Panc1 (cell line): ENCODE measurements around the gene MTM1.

Experiments
- CTCF ChIP-seq: fragments of 450-650 bp; IDR thresholded peaks from 2 replicates; pipeline ENCODE4 v1.5.1; 2017; ENCODE audit warnings: mild to moderate bottlenecking
- TF ChIP-seq, protein P1 (sequence below), 2 experiments: IDR thresholded peaks; 2 replicates each; pipeline ENCODE4 v1.6.1; 2011 to 2012; ENCODE audit warnings: low read depth in 2 of 2, control low read depth in 1 of 2, low read length in 1 of 2, mild to moderate bottlenecking in 1 of 2, moderate library complexity in 1 of 2; ENCODE audit not compliant: insufficient read depth in 1 of 2

GRCh38 chrX:150663073-150663472, 94.7 kb downstream of the MTM1 start:
- no peak for TF ChIP-seq CTCF
- TF ChIP-seq, protein P1, sequence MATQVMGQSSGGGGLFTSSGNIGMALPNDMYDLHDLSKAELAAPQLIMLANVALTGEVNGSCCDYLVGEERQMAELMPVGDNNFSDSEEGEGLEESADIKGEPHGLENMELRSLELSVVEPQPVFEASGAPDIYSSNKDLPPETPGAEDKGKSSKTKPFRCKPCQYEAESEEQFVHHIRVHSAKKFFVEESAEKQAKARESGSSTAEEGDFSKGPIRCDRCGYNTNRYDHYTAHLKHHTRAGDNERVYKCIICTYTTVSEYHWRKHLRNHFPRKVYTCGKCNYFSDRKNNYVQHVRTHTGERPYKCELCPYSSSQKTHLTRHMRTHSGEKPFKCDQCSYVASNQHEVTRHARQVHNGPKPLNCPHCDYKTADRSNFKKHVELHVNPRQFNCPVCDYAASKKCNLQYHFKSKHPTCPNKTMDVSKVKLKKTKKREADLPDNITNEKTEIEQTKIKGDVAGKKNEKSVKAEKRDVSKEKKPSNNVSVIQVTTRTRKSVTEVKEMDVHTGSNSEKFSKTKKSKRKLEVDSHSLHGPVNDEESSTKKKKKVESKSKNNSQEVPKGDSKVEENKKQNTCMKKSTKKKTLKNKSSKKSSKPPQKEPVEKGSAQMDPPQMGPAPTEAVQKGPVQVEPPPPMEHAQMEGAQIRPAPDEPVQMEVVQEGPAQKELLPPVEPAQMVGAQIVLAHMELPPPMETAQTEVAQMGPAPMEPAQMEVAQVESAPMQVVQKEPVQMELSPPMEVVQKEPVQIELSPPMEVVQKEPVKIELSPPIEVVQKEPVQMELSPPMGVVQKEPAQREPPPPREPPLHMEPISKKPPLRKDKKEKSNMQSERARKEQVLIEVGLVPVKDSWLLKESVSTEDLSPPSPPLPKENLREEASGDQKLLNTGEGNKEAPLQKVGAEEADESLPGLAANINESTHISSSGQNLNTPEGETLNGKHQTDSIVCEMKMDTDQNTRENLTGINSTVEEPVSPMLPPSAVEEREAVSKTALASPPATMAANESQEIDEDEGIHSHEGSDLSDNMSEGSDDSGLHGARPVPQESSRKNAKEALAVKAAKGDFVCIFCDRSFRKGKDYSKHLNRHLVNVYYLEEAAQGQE (IDR thresholded peaks at IDR 0.05; ENCODE audit: insufficient read depth in 1 of 2, low read depth in 2 of 2, low read length in 1 of 2), result no peak
